NCI-H2227 treated with DMSO at 0.1 percent for 48 hours (cell line): ENCODE measurements around the gene ITGB3BP.
"Not testable (repeated sequence)": the region's sequence is repeated elsewhere in the genome, so short reads cannot be mapped to it uniquely, and the experiment has no call there.

ENCODE experiments used
- DNase-seq: peaks from one replicate; lab custom pipeline; 2025; lab: John Stamatoyannopoulos, UW

ITGB3BP gene, protein sequence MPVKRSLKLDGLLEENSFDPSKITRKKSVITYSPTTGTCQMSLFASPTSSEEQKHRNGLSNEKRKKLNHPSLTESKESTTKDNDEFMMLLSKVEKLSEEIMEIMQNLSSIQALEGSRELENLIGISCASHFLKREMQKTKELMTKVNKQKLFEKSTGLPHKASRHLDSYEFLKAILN

DNA sequence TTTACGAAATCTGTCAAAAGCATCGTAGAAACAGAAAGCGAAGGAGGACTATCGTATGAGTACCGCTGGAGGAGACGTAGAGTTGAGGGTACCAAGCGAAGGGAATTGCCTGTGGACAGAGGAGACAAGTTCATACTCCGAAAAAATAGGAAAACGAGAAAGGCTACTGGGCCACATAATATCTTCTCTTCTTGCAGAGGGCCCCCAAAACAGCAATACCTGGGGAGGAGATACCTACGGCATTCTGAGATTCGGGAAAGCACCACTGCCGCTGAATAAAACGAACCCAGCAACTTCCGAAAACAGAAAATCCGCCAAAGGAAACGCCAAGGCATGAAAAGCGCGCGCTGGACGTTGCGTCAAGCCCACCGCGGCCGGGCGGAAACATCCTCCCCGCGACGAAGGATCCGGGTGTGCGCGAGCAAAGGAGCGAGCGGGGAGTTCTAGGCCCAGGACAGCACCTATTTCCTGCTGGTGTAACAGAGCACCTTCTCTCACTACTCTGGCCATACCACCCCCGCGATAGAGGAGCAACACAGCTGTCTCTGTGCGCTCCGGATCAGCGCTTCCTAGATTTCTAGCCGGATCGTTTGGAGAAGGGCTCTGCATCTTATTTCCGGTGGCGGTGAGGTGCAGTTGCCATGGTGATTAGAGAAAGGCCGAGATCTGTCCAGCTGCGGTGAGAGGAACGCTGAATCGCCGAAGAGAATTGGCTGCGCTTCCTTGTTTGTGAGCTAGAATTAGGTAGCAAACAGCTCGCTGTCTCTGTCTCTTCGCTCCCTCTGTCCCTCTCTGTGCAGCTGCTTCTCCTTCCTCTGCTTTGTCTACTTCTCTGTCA lies at the start of gene ITGB3BP, which contains the start of gene EFCAB7:
Gene ITGB3BP (minus strand): TSS at position 335 of the 838 bp plus-strand sequence. CDS start 92 bp downstream, at position 243.
Gene EFCAB7 (plus strand): TSS at position 635 of the 838 bp plus-strand sequence. CDS start 2,048 bp downstream, outside the sequence.
- peak; percentile 99 for DNase-seq

DNA sequence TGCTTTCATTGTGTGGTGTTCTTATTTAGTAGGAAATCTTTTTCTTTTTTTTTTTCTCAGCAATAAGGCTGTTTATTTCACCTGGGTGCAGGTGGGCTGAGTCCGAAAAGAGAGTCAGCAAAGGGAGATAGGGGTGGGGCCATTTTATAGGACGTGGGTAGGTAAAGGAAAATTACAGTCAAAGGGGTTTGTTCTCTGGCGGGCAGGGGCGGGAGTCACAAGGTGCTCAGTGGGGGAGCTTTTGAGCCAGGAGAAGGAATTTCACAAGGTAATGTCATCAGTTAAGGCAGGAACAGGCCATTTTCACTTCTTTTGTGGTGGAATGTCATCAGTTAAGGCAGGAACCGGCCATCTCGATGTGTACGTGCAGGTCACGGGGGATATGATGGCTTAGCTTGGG lies 49.7 kb upstream of the ITGB3BP start:
- DNase-seq: not testable (repeated sequence)

DNA sequence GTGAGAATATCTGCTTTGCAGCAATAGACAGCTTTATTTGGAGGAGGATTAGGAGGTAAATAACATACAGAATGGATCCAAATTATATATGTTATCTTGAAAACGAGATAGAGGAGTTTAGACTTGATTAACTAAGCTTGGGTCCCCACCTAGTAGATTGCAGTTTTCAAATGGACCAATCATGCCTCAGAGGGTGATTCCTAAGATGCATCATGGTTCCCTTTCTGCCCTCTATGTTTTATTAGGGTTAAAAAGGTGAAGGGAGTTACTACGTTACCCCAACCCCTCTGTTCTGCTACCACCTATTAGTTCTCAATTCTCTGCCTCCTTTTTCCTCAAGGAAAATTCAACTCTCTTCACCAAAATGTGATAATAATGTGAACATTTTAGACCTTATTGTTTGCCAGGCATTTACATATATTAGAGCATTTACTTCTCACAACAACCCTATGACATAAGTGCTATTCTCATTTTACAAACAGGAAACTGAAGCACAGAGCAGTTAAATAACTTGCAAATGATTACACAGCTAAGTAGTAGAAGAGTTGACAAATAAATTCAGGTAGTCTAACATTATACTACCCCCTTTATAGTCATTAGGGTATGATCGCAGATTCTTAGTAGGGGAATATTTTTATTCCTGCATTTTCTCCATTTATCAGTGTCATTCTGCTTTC lies 46.8 kb upstream of the ITGB3BP start:
- no peak for DNase-seq

DNA sequence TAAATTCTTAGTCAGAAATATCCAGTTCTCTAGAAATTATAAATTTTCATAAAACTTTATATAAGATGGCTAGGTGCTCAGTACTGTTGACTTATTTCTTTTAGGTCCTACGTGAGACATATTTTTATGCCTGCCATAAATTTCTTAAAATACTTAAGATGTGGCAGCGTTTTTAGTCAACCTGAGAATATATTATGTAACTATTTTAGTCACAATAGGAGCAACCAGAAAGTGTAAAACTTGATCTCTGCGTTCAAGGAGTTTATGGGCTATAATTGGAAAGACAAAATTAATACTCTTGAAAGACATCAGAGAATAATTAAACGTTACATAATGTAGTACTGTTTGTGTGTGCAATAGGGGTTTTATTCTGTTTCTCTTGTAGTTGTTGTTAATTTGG lies 46.0 kb upstream of the ITGB3BP start:
- DNase-seq: no peak

DNA sequence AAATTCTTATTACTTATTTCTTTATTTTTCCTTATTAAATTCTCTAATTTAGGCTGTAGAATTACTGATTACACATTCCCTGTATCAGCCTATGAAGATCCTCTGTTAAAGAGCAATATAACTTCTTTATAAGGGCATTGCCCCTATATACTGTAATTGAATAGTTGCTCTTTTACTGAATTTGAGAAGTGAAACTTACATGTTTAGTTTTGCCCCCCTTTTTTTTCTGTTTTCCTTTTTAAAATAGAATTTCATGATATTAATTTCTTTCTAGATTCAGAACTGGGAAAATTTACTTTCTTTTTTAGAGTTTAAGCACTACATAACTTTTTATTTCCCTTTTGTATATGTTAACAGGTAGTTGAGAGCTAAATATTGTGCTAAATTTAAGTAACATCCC lies 40.7 kb upstream of the ITGB3BP start:
- DNase-seq: no peak

DNA sequence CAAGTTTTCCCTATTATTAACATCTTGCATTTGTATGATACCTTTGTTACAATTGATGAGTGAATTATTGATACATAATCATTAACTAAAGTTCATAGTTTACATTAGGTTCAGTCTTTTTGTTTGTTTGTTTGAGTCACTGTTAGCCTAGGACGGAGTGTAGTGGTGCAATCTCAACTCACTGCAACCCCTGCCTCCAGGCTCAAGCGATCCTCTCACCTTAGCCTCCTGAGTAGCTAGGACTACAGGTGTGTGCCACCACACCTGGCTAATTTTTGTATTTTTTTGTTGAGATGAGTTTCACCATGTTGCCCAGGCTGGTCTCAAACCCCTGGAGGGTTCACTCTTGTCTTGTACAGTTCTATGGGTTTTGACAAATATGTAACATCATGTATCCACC lies 36.3 kb upstream of the ITGB3BP start:
- no peak for DNase-seq

DNA sequence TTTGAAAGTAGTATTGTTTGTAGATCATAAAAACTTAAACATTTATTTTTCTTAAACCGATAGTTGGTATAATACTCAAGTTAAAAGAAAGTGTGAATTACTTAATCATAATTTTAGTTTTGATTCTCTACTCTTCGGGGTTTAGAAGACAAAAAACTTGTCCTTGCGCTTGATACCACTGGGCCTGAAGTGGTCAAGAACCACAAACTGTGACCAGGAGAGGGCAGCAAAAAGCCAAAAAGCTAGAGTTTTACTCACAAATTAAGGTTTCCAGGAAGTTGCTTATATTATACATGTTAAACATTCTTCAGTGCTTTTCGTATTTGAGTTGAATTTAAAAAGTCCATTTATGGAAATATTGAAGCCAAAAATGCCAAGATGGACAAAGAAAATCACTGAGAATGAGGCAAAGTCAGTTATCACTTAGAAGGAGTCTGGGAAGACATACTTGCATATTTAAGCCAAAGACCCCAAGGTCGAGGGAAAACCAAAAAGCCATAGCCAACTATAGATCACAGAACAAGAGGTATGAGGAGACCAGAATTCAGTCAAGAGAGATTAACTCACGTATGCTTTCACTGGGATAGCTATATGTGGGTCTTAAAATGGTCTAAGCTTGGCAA lies 34.5 kb upstream of the ITGB3BP start:
- DNase-seq: peak; percentile 1

DNA sequence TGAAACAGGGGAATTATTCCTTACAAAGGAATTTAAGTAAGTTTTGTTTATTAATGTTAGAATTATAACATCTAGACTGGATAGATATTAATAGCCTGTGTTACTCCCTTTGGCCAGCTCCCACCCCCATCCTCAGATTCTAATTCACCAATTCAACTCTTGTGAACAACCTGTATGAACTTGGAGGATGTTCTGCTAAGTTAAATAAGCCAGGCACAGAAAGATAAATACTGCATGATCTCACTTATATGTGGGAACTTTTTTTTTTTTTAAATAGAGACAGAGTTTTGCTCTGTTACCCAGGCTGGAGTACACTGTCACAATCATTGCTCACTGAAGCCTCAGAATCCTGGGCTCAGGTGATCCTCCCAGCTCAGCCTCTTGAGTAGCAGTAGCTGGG lies 32.5 kb upstream of the ITGB3BP start:
- no peak for DNase-seq

DNA sequence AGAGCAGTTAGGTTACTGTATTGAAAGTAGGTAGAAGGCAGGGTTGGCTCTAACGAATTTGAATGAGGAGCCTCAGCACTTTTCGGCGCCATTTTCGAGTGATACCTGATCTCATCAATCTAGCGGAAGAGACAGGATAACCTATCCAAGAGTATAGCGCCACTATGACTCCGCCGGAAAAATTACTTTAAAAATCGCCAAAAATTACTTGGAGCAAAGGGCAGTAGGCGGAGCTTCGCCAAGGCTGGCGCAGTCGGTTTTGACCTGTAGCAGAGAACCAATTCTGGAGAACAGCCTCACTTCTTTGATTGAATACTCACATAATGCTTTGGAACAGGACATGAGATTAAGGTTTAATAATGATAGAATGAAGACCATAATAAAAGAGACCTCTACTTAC lies 25.9 kb upstream of the ITGB3BP start:
- no peak for DNase-seq

DNA sequence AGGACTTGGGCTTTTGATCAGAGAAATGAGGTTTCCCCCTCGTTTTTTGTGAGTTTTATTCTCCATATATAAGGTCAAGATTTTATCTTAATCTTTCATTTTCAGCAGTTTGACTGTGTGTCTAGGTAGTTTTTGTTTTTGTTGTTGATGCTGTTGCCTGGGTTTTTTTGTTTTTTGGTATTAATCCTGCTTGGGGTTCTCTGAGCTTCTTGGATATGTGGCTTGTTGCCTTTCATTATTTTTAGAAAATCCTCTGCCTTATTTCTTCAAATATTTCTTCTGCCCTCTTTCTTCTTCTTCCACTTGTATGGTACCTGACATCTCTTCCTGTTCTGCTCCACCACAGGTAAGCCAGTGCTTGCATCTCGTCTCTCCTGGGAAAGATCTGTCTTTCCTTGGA lies 25.3 kb upstream of the ITGB3BP start:
- no peak for DNase-seq

DNA sequence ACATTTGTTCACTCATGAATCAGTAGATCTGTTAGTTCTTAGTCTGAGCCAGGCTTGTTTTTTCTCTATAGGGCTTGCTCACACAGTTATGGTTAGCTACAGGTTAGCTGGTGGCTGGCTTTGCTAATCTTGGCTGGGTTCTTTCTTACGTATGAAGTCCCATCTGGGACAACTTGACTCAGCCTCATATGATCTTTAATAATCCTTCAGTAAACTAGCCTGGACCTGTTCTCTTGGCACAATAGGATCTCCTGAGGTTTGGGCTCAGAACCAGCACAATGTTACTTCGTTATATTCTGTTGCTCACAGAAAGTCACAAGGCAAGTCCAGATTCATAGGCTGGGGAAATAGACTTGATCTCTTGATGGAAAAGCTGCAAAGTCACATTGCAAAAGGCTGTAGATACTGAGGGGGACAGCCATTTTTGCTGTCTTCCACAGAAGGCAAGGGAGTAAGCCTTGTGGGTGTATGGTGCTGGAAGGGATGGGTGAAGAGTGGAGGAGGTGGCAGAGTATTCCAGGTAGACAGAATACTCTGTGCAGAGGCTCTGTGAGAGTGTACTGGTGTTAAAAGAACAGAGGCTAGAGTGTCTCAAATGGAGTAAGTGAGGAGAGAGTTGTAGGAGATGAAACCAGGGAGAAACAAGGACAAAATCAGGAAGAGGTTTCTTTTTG lies 24.7 kb upstream of the ITGB3BP start:
- DNase-seq: no peak

DNA sequence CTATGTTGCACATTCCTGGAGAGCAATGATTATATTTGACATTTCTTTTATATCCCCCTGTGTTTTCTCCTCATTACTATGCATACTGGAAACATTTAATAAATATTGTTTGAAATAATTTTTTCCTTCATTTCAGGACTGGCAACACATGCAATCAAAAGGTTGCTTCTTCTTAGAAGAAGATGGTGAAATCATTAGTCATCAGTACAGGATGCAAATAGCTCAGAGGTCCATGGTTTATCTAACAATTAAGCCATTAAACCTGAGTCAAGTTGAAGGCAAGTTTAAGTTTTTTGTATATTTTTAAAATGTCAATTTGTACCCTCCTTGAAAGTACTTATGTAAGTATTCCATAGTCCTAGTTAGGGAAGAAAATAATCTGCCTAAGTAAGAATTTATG lies 22.8 kb upstream of the ITGB3BP start:
- DNase-seq: no peak

DNA sequence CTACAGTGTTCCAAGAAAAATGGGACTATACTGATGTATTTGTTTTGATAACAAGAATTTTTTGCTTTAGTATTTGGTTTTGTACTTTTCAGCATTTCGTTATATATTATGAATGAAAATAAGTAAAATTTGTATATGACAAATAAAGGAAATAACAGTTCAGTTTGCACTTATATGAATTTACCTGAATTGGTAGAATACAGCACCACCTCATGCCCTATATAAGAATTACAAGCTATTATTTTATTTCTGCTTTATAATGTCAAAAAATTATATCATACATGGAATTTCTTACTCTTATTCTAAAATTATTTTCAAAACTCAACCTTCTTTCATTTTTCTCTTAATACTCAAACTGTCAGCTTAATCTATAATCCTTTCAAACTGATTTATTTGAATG lies 14.9 kb upstream of the ITGB3BP start:
- no peak for DNase-seq

DNA sequence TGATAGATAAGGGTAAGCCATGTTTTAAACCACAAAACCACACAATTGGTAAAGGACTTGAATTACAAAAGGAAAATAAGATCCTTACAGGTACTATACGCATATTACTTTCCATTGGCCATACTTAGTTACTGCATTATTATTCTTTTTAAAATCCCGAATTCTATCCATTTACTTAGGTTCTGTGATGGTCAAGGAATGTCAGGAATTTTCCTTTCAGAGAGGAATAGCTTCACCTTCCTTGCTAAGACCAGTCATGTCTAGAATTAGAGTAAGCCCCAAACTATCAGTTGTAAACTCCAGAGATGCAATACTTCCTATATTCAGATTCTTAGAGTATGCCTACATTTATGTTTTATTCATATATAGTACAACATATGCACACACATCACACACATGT lies 14.0 kb upstream of the ITGB3BP start:
- no peak for DNase-seq

DNA sequence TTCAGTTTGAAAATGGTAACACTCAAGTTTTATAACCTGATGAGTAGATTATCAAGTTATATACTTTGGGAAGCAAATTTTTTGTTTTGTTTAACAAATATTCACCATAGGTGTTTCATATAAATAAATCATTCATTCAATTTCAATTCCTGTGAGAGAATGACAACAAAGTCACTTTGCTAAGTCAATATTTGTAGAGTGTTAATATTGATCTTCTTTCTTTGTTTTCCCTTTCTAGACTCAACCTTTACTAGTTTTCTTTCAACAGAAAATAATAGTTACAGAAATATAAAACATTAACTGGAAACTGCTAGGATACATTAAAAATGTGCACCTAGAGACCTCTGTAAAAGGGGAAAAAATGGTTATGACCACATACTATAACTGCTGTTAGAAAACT lies 11.4 kb upstream of the ITGB3BP start:
- DNase-seq: no peak

DNA sequence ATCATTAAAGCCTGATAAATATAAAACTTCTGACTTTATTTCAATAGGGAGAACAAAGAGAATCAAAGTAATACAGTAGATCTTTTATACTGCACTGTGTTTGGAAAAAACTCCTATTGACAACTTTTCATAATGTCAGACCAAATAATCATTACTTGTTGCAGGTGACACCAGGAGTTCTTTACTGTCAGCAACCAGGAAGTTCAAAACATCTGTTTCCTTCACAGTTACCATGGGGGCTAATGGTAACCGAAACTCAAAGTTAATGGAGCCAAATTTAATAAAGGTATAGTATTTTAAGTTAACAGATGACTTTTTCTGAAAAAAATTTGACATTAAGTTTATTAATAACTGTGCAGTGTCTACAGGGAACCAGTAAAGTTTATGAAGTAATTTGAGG lies 10.9 kb upstream of the ITGB3BP start:
- no peak for DNase-seq

DNA sequence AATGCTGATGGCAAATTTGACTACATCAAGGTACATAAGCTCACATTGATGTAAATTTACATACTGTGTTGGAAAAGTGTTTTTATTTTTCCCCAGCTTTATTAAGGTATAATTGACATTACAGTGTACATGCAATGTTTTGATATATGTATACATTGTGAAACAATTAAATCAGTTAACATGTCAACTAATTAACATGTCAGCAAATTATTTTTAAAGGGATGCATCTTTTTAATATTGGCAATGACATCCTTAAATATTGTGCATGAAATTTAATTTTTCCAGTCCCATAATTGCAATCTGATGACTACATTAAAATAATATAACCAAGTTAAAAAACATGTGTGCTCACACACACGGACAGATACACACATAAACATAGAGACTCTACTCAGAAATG lies 9.7 kb upstream of the ITGB3BP start:
- no peak for DNase-seq

DNA sequence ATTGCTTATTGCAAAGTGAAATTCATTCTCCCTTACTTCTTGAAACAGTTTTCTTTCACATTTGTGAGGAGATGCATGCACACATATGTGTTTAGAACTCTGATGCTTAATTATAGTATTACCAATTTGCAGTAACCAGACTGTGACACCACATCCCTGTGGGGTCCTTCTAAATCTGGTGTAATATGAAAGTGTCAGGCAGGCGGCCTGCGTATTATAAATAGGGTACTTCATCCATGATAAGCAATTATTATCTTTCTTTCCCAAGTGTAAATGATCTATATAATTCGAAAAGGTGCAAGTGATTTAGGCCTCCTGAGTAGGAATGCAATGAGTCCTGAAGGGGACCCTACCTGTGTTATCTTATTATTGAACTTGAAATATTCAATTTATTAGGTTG lies 1.2 kb upstream of the ITGB3BP start:
- peak; percentile 3 for DNase-seq

DNA sequence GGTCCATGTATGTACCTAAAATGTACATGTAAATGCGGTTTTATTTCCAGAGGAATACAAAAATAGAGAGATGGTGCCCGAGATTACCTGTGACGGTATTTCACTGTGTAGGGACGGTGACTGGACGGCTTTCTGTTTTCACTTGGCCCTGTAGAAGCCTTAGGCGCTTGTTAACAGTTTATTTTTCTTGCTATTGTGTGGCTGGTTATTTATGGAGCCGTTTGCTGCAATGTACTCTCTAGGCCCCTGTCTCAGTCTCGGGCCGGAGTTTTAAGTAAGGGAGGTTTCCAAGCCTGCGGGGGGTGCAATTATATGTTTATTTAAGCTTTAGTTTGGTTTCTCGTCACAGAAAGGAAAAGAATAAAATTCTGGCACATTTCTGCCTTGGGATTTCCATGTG lies 713 bp upstream of the ITGB3BP start:
- no peak for DNase-seq

DNA sequence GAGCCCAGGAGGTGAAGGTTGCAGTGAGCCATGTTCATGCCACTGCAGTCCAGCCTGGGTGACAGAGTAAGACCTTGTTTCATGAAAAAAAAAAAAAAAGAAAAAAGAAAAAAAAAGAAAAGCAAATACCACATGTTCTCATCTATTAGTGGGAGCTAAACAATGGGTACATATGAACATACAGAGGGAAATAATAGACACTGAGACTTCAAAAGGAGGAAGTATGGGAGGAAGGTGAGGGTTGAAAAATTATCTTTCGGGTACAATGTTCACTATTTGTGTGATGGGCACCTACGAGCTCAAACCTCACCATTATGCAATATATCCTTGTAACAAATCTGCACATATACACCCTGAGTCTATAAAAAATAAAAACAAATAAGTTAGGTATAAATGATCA lies 6.4 kb downstream of the ITGB3BP start:
- DNase-seq: no peak

DNA sequence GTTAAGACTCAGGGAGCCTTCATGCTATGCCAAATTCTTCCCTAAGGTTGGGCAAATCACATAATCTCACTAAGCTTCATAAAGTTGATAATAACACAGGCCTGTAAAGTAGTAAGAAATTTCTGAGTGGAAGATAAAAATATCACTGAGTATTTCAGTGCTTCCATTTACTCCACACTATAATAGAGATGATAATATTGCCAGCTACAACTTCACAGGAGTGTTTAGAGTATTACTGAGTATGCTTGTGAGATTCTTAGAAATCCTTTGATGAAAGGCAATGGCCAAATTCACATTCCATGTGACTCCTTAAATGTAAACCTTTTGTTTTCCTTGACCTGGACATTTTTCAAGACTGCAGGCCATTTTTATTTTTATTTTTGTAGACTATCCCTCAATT lies 10.4 kb downstream of the ITGB3BP start:
- no peak for DNase-seq

DNA sequence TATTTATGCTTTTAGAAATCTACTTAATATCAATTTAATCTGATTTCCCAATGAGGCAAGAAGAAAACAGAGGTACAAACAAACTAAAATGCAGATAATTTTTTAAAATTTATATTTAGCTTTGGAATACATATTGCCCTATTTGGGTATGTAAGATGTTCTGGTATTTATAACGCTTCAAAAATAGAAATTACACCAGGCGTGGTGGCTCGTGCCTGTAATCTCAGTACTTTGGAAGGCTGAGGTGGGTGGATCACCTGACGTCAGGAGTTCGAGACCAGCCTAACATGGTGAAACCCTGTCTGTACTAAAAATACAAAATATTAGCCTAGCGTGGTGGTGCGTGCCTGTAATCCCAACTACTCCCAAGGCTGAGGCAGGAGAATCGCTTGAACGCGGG lies 13.3 kb downstream of the ITGB3BP start:
- DNase-seq: no peak
